ENCODE measurements around the gene PARD3B. TPM values are rescaled to one million over a fixed set of nuclear protein-coding genes. Genes with fewer than 3 reads are reported as not detected.

Gene PARD3B
- total and polyA plus RNA-seq, 2 of the 4 experiments (the other 2 are of a cell fraction) = 3.3 to 15.6 TPM

- no peaks in the 10 kb centered on the region for H4K20me1 ChIP-seq (ENCODE audit: insufficient read depth, low read length)
- H3K27me3 ChIP-seq (ENCODE audit: control insufficient read depth, insufficient read depth, low read length) = no peaks in the 10 kb centered on the region
- no peak overlapping the region for H2AK9ac ChIP-seq (replicated peaks; ENCODE audit: low read depth, low read length, poor library complexity)
- H3K14ac ChIP-seq (replicated peaks; ENCODE audit: low read depth, low read length) = no peak overlapping the region
- peaks cover 0 to 3% of the 10 kb centered on the region in 2 experiments; a peak in 1 of 4 replicates for H3K79me1 ChIP-seq (ENCODE audit: low read depth in 1 of 2, low read length in 2 of 2)
- no peak overlapping the region for H3K4ac ChIP-seq (ENCODE audit: low read depth, low read length)
- H2BK5ac ChIP-seq (ENCODE audit: low read depth, low read length, poor library complexity, severe bottlenecking) = no peak overlapping the region
- no peaks in the 10 kb centered on the region for H3K9me3 ChIP-seq (ENCODE audit: control insufficient read depth, insufficient read depth, low read length)
- no peak overlapping the region for H3K27ac ChIP-seq (ENCODE audit: insufficient read depth, low read length)
- TF ChIP-seq BHLHE40 (IDR thresholded peaks at IDR 0.05; ENCODE audit: low read depth, low read length) (no peak), RCOR1 (IDR thresholded peaks at IDR 0.05; ENCODE audit: insufficient replicate concordance, low read length) (no peak), POLR2A (IDR thresholded peaks at IDR 0.05; ENCODE audit: low read depth, low read length) (no peak), RAD21 (IDR thresholded peaks at IDR 0.05; ENCODE audit: low read length) (no peak), MAZ (IDR thresholded peaks at IDR 0.05; ENCODE audit: borderline replicate concordance, low read depth, low read length) (no peak), USF2 (IDR thresholded peaks at IDR 0.05; ENCODE audit: low read depth, low read length) (no peak), ELK1 (IDR thresholded peaks at IDR 0.05; ENCODE audit: borderline replicate concordance, low read depth, low read length) (no peak), CEBPB (IDR thresholded peaks at IDR 0.05; ENCODE audit: low read depth, low read length) (peak; percentile 58)
- no peak overlapping the region for H2AFZ ChIP-seq (replicated peaks; ENCODE audit: low read length, poor library complexity)
- no peak overlapping the region for H2AK5ac ChIP-seq (ENCODE audit: low read depth, low read length)
- dilution Hi-C loops (cut with HindIII; ENCODE audit: low sequenced_read_pairs, unreplicated experiment) (no loop called here), intact Hi-C loops (cut with micrococcal nuclease) (no loop called here), in situ Hi-C loops (cut with MboI; ENCODE audit: low sequenced_read_pairs) (no loop called here)
- no peak overlapping the region for H3K9ac ChIP-seq (ENCODE audit: low read depth, low read length)
- ATAC-seq (ENCODE audit: low read depth) (no peak), DNase-seq (no peak)
- ChIA-PET CTCF (no interaction called here), POLR2A (ENCODE audit: unreplicated experiment) (no interaction called here)
- H2BK20ac ChIP-seq (ENCODE audit: low read depth, low read length) = no peak overlapping the region
- no peak overlapping the region for H4K5ac ChIP-seq (ENCODE audit: low read depth, low read length)
- no peak overlapping the region for H3K23ac ChIP-seq (ENCODE audit: low read depth, low read length)
- H3K4me1 ChIP-seq (ENCODE audit: control insufficient read depth, insufficient read depth, low read length) = no peaks in the 10 kb centered on the region
- no peak overlapping the region for H3K4me3 ChIP-seq (ENCODE audit: insufficient read depth, low read depth, low read length)
- H3K36me3 ChIP-seq (ENCODE audit: control insufficient read depth, insufficient read depth, low read length) = no peaks in the 10 kb centered on the region
- no peak overlapping the region for H3K18ac ChIP-seq (ENCODE audit: low read depth, low read length)
- H4K8ac ChIP-seq (ENCODE audit: low read depth in 2 of 2, low read length in 2 of 2) = no peak overlapping the region
- H2BK15ac ChIP-seq (ENCODE audit: low read depth, low read length) = no peak overlapping the region
- H3K4me2 ChIP-seq (ENCODE audit: low read depth, low read length) = no peak overlapping the region
- no peak overlapping the region for H4K91ac ChIP-seq (ENCODE audit: insufficient read depth, low read depth, low read length)
- 78% methylated on average over 4 of the region's 8 CpGs; no CpG with 5 or more reads in 1 of the 2 experiments for WGBS, 2 experiments (ENCODE audit: extremely low coverage in 2 of 2, insufficient read length in 1 of 2)
- H3K56ac ChIP-seq (ENCODE audit: extremely low read depth, insufficient read depth, low read length) = no peak overlapping the region
- H3K9me1 ChIP-seq (ENCODE audit: insufficient read depth, low read length) = no peaks in the 10 kb centered on the region
- H2BK120ac ChIP-seq (ENCODE audit: low read depth, low read length) = no peak overlapping the region
- BruUV-seq (replicated peaks) = no TSS peak
Measured at GRCh38 chr2:205001300-205001966, 456.2 kb downstream of the PARD3B start.
